Activated CD8-positive, alpha-beta T cell treated with anti-CD3 and anti-CD28 coated beads for 36 hours (primary cell): ENCODE measurements around the gene SIN3B. TPM values are rescaled to one million over a fixed set of nuclear protein-coding genes. Genes with fewer than 3 reads are reported as not detected.

Experiments used
- ATAC-seq: fragments of 200-7000 bp; cut with Tn5 transposase; one replicate; pipeline ENCODE4 v1.10.0; 2021; ENCODE audit warnings: mild to moderate bottlenecking, moderate library complexity
- CTCF ChIA-PET: fragments of 350-600 bp; sonication (Branson Sonifier 250); formaldehyde crosslinking; loops from one replicate; lab custom pipeline; 2021; ENCODE audit warnings: antibody characterized with exemption; lab: Charles Lee
- POLR2A ChIA-PET: fragments of 350-600 bp; sonication (Branson Sonifier 250); formaldehyde crosslinking; loops from one replicate; lab custom pipeline; 2021; ENCODE audit warnings: antibody characterized with exemption; lab: Charles Lee
- DNase-seq: peaks from one replicate; pipeline ENCODE4 v3.0.0-alpha.2; 2020
- H3K27ac Mint-ChIP-seq: one replicate; pipeline ENCODE4 v1.8.0; 2021; ENCODE audit warnings: mild to moderate bottlenecking, mixed read lengths
- H3K27me3 Mint-ChIP-seq: one replicate; pipeline ENCODE4 v1.8.0; 2021; ENCODE audit warnings: mixed read lengths
- H3K36me3 Mint-ChIP-seq: one replicate; pipeline ENCODE4 v1.8.0; 2021; ENCODE audit warnings: low read depth, mixed read lengths
- H3K4me1 Mint-ChIP-seq: one replicate; pipeline ENCODE4 v1.8.0; 2021; ENCODE audit warnings: low read depth, mixed read lengths
- H3K4me3 Mint-ChIP-seq: one replicate; pipeline ENCODE4 v1.8.0; 2021; ENCODE audit warnings: mild to moderate bottlenecking, moderate library complexity, mixed read lengths
- H3K9me3 Mint-ChIP-seq: one replicate; pipeline ENCODE4 v1.8.0; 2021; ENCODE audit warnings: mixed read lengths
- intact Hi-C: fragments of 100-400 bp; cut with micrococcal nuclease; formaldehyde crosslinking; loops from one replicate; pipeline ENCODE4 v1.10.0; 2022
- total RNA-seq, 2 experiments: library from RNA; stranded (reverse); gene quantifications; one replicate each; pipeline ENCODE4 v1.2.3, GENCODE V29; 2021
- TF ChIP-seq, protein P1 (sequence below): fragments of 200-600 bp; IDR thresholded peaks from one replicate; pipeline ENCODE4 v1.8.0; 2022; ENCODE audit warnings: antibody characterized with exemption, mild to moderate bottlenecking

SIN3B gene
- total RNA-seq, 2 experiments from 2014 or later = 27.6 to 31.6 TPM

DNA sequence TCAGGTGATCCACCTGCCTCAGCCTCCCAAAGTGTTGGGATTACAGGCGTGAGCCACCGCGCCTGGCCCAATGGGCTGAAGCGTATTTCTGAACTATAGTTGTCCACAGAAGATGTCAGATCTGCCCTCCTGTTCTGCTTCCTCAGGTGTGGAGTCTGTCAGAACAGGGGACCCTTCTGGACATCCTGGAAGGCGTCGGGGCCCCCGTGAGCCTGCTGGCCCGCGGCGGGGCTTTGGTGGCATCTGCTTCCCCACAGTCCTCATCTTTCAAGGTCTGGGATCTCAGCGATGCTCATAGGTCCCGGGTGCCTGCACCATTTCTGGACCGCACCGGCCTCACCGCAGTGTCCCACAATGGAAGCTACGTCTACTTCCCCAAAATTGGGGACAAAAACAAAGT is 29.5 kb upstream of the SIN3B start:
- POLR2A ChIA-PET = no interaction called here
- DNase-seq (no peak), ATAC-seq (no peak)
- no peak overlapping the region for H3K27ac Mint-ChIP-seq
- CTCF ChIA-PET = no interaction called here
- no peaks in the 10 kb centered on the region for H3K27me3 Mint-ChIP-seq
- intact Hi-C loops = no loop called here
- no peak overlapping the region for H3K4me3 Mint-ChIP-seq
- no peaks in the 10 kb centered on the region for H3K36me3 Mint-ChIP-seq
- TF ChIP-seq, protein P1, sequence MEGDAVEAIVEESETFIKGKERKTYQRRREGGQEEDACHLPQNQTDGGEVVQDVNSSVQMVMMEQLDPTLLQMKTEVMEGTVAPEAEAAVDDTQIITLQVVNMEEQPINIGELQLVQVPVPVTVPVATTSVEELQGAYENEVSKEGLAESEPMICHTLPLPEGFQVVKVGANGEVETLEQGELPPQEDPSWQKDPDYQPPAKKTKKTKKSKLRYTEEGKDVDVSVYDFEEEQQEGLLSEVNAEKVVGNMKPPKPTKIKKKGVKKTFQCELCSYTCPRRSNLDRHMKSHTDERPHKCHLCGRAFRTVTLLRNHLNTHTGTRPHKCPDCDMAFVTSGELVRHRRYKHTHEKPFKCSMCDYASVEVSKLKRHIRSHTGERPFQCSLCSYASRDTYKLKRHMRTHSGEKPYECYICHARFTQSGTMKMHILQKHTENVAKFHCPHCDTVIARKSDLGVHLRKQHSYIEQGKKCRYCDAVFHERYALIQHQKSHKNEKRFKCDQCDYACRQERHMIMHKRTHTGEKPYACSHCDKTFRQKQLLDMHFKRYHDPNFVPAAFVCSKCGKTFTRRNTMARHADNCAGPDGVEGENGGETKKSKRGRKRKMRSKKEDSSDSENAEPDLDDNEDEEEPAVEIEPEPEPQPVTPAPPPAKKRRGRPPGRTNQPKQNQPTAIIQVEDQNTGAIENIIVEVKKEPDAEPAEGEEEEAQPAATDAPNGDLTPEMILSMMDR = no peak
- H3K4me1 Mint-ChIP-seq = no peaks in the 10 kb centered on the region
- no peaks in the 10 kb centered on the region for H3K9me3 Mint-ChIP-seq

DNA sequence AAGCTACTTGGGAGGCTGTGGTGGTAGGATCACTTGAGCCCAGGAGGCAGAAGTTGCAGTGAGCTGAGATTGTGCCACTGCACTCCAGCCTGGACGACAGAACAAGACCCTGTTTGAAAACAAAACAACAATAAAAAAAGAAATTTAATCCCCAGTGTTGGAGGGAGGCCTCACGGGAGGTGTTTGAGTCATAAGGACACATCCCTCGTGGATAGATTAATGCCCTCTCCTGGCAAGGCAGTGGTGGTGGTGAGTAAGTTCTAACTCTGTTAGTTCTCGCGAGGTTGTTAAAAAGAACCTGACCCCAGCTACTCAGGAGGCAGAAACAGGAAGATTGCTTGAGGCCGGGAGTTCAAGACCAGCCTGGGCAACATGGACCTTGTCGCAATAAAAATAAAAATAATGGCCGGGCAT is 27.6 kb upstream of the SIN3B start:
- no peak overlapping the region for H3K27ac Mint-ChIP-seq
- ChIA-PET POLR2A (no interaction called here), CTCF (no interaction called here)
- no peaks in the 10 kb centered on the region for H3K9me3 Mint-ChIP-seq
- ATAC-seq (no peak), DNase-seq (no peak)
- no peaks in the 10 kb centered on the region for H3K36me3 Mint-ChIP-seq
- no peaks in the 10 kb centered on the region for H3K4me1 Mint-ChIP-seq
- no peak overlapping the region for H3K4me3 Mint-ChIP-seq
- H3K27me3 Mint-ChIP-seq = no peaks in the 10 kb centered on the region
- intact Hi-C loops = no loop called here
- TF ChIP-seq, protein P1 = no peak

DNA sequence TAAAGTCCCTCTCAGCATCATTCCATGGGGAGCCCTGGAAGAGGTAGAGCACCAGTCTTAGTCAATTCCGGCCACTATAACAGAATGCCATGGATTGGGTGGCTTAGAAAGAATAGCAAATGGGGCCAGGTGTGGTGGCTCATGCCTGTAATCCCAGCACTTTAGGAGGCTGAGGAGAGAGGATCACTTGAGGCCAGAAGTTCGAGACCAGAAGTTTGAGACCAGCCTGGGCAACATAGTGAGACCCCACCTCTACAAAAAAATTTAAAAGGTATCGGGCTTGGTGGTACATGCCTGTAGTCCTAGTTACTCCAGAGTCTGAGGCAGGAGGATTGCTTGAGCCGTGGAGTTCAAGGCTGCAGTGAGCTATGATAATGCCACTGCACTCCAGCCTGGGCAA is 25.0 kb upstream of the SIN3B start:
- ChIA-PET POLR2A (no interaction called here), CTCF (no interaction called here)
- Mint-ChIP-seq H3K27me3 (no peaks in the 10 kb centered on the region), H3K4me3 (no peak overlapping the region), H3K36me3 (no peaks in the 10 kb centered on the region), H3K27ac (no peak overlapping the region), H3K9me3 (no peaks in the 10 kb centered on the region), H3K4me1 (no peaks in the 10 kb centered on the region)
- no peak for DNase-seq
- TF ChIP-seq, protein P1 = no peak
- intact Hi-C loops = no loop called here
- ATAC-seq = no peak

GRCh38 chr19:16807549-16808284 is 21.5 kb upstream of the SIN3B start:
- CTCF ChIA-PET = no interaction called here

GRCh38 chr19:16814526-16815100 is 14.6 kb upstream of the SIN3B start:
- no peak for ATAC-seq
- ChIA-PET CTCF (no interaction called here), POLR2A (interaction anchor here (0.7 kb wide), 1 partner anchor 274 kb away, joined by 3 read pairs; no protein-coding TSS in a partner anchor)
- TF ChIP-seq, protein P1 = no peak
- Mint-ChIP-seq H3K9me3 (no peaks in the 10 kb centered on the region), H3K4me1 (no peaks in the 10 kb centered on the region), H3K36me3 (no peaks in the 10 kb centered on the region), H3K27me3 (peaks cover 2% of the 10 kb centered on the region), H3K4me3 (no peak overlapping the region), H3K27ac (no peak overlapping the region)
- no peak for DNase-seq
- intact Hi-C loops = no loop called here

More at GRCh38 chr19:16807549-16808284, 21.5 kb upstream of the SIN3B start:
- H3K36me3 Mint-ChIP-seq = no peaks in the 10 kb centered on the region
- H3K4me3 Mint-ChIP-seq = no peak overlapping the region
- H3K4me1 Mint-ChIP-seq = no peaks in the 10 kb centered on the region
- no peaks in the 10 kb centered on the region for H3K27me3 Mint-ChIP-seq
- POLR2A ChIA-PET = no interaction called here
- no peak overlapping the region for H3K27ac Mint-ChIP-seq
- TF ChIP-seq, protein P1 = no peak
- H3K9me3 Mint-ChIP-seq = no peaks in the 10 kb centered on the region
- DNase-seq (no peak), ATAC-seq (no peak)
- intact Hi-C loops = no loop called here
